ENCODE measurements around the gene ADAMTS17.

Gene ADAMTS17

DNA sequence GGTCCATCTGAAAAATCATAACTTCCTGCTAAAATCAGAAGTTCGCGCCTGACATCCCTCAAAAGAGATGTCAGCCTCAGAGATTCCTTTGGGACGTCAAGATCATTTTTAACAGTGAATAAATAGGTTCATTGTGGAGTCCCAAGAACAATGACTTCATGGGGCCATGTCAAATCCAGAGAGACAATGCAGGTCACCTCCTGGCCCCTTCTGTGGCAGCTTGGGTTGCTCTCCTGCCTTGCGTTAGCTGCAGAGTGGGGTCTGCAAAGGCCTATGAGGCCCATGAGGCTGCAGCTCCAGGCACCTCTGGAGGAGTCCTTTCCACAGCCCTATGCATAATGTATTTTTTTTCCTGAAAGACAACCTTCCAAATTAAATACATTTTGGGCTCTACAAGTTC, 282.3 kb downstream of the ADAMTS17 start:
- DNase-seq (ENCODE audit: low read depth, low spot score) = no peak
- H3K27ac ChIP-seq = no peak overlapping the region

DNA sequence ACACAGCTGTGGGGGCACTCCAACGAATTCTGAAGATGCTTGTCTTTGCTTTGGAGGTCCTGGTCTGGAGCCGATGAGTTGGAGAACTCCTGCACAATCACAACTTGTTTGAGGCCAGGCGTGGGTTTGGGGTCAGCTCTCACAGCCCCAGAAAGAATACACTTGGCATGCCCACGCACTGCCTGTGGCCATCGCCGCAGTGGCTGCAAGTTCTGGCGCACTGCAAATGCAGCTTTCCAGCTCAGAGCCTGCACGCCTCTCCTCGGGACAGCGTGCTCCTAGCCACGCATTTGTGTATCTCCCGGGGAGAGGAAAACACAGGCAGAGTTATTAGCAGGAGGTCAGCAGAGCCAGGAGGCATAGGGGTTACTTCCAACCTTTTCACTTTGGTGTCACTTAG, 282.7 kb downstream of the ADAMTS17 start:
- H3K27ac ChIP-seq = no peak overlapping the region
- DNase-seq (ENCODE audit: low read depth, low spot score) = no peak

DNA sequence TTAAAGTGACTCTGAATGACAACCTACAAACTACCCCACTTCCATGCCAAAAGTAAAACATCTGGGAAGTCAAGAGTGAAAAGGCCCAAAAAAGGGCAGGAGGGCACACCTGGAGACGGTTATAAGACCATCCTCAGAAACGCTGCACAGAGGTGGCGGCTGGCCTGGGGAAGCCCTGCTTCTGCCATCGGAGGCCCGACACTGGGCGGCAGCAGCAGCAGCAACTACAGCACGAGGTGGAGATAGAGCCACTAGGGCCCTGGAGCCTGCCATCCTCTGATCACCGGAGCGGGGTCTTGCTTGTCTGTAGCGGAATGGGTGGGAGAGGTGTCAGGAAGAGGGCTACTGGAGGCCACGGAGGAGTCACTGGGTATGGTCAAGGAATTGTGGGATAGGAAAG, 283.3 kb downstream of the ADAMTS17 start:
- H3K27ac ChIP-seq = no peak overlapping the region

DNA sequence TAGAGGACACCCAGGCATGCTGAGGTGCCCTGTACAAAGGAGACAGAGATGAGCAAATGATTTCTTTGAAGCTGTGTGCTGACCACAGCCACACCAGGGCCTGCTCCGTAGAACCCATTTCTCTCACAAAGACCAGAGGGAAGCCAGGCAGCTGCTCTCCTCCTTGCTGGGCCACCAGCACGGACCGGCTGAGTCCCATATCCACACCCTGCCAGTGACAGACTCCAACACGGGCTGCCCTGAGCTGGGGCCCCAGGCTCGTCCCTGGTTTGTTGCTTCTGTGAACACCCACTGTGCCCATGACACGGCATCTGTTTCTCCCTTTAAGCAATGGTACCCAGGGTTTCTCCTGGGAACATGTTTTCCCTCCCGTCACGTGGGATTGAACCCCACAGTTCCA, 284.5 kb downstream of the ADAMTS17 start:
- no peak overlapping the region for H3K27ac ChIP-seq

More for the DNA sequence above, 283.3 kb downstream of the ADAMTS17 start:
- DNase-seq (ENCODE audit: low read depth, low spot score) = no peak

DNA sequence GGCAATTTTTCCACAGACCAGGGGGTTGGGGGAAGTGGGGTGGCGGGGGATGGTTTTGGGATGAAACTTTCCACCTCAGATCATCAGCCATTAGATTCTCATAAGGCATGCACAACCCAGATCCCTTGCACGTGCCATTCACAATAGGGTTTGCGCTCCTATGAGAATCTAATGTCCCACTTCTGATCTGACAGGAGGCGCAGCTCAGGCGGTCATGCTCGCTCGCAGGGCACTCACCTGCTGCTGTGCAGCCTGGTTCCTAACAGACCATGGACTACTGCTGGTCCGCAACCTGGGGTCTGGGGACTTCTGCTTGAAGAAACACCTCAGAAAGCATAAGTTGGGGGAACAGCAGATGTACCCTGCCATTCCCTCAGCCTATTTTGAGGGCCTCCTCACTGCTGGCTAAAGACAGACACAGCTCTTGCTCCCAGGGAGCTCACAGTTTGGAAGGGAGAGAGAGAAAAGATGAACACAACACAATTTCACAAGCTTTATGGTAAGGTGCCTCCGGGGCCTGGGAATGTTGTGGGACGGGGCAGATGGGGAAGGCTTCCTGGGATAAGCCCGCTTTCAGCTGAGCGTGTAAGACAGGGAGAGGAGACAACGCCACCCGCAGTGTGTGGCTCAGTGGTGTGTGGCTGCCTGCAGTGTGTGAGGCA, 285.2 kb downstream of the ADAMTS17 start:
- H3K27ac ChIP-seq = no peak overlapping the region
- no peak for DNase-seq (ENCODE audit: low read depth, low spot score)

More for the DNA sequence above, 284.5 kb downstream of the ADAMTS17 start:
- DNase-seq (ENCODE audit: low read depth, low spot score) = no peak

DNA sequence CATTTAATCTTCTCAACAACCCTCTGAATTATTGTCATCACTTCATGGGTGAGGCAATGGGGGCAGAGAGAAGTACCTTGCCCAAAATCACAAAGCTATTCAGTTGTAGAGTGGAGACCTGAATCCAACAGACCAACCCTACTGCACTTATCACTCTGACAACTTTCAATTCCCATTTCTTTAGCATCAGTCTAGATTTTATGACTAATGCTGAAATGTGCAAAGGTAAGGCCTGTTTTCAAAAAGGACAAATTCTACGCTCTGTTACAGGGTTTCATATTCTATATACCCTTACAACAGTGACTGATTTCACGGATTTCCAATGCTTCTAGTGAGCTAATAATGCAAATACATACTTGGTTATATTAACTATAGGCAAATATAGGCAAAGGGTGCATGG, 286.0 kb downstream of the ADAMTS17 start:
- no peak overlapping the region for H3K27ac ChIP-seq
- no peak for DNase-seq (ENCODE audit: low read depth, low spot score)

DNA sequence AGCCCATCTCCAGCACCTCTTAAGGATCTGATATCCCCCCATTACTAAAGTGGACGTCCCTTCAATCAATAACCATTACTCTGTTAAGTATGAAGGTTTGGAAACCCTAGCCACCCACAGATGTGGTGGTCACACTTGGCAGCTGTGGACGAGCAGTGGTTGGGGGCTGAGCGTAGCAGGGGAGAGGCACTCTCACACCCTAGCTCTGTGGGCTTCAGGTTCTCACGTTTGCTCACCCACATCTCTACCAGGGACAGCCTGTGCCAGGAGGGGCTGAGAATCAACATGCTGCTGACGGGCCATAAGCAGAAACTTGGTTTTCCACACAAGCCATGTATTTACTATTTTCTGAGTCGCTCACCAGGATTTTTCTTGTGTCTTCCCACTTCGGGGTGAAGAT, 287.2 kb downstream of the ADAMTS17 start:
- H3K27ac ChIP-seq = no peak overlapping the region
- no peak for DNase-seq (ENCODE audit: low read depth, low spot score)

DNA sequence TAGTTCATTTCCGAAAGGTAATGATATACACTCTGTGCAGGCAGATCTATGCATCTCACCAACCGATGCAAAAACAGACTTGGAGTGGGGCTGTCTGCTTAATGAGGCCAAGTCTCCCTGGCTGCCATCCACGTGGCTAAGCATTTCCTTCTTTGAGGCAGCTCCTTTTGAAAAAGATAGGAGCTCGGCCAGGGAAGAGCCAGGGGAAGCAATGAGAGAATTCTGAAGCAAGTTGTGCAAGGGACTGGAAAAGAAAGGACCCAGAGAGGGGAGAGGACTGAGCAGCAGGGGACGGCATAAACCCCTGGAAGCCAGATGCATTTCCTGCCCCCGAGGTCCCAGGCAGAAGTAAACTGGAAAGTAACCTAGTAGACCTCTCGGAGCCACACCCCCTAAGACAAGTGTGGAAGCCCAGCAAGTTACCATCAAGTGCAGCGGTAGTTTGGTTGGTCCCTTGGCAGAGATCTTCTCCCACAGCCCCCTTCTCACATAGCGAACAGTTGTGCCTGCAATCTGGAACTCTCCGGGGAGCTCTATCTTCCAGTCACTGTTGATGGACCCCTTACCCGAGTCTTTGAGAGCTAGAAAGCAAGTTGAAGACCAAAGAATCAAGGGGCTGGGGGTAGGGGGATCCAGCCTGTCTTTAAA, 288.2 kb downstream of the ADAMTS17 start:
- H3K27ac ChIP-seq = no peak overlapping the region
- no peak for DNase-seq (ENCODE audit: low read depth, low spot score)

DNA sequence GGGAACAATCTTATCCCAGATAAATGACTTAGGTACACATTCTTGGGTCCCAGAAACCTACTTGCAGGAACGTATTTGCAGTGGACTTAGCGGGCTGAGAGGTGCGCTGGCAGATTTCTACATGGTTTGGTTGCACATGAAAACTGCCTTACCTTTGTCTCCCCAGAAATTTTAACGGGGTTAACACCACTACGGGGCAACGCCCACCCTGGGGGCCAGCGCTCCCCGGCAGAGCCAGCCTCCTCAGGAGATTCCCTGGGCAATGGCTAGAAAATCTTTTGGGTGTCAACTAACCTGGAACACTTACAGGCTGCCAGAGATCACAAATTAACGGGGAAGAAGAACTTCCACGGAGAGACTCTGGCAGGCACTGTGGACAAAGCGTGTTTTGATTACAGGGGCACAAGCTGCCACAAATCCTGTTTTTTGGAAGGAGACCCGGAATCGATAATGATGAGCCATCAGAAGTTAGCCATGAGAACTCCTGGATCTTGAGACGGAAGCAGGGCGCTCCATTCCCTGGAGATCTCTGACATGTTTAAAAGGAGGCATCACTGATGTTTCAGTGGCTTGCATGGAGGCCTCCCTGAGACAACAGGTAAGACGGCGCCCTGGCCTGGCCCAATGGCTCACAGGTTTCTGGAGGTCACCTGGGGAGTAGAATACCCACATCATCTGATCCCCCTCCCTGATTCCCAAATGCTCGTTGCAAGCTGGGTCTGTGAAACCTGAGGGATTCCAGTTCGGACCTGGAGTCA, 288.9 kb downstream of the ADAMTS17 start:
- no peak overlapping the region for H3K27ac ChIP-seq
- DNase-seq (ENCODE audit: low read depth, low spot score) = no peak

DNA sequence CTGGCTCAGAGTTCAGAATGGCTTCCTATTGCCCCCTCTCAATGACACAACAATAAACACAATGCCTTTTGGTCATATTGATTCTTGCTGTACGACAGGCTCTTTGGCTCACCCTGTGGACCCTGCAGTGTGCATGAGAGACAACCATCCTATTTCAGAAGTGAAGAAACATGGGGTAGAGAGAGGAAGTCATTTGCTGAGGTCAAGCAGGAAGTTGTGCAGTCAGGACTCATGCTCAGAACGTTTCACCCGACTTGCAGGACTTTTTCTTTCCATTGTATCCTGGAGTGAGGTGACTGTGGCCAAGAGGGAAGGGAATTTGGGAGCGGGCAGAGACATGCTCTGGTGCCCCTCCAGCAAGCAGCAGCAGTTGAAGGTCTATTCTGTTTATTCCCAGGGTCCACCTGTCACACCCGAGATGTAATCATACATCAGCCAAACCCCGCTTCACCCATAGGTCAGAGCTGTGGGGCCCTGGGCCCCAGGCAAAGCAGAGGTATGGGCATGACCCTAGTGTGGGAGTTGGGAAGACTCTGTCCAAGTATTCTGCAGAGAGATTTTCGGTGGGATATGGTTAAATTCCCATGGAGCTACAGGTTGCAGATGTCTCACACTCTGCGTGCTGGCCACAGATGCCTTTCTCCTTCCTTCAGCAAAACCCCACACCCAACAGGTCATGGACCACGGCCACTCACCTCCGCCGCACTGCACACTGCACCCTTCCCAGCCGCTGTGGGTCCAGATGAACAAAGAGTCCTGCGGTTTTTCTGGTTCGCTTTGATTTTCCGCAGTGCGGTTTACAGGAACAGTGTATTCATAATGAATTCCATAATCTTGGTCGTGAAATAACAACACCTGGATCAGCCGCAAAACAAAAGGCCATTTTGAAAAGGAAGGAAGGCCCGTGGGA, 290.6 kb downstream of the ADAMTS17 start:
- no peak overlapping the region for H3K27ac ChIP-seq
- DNase-seq (ENCODE audit: low read depth, low spot score) = no peak

DNA sequence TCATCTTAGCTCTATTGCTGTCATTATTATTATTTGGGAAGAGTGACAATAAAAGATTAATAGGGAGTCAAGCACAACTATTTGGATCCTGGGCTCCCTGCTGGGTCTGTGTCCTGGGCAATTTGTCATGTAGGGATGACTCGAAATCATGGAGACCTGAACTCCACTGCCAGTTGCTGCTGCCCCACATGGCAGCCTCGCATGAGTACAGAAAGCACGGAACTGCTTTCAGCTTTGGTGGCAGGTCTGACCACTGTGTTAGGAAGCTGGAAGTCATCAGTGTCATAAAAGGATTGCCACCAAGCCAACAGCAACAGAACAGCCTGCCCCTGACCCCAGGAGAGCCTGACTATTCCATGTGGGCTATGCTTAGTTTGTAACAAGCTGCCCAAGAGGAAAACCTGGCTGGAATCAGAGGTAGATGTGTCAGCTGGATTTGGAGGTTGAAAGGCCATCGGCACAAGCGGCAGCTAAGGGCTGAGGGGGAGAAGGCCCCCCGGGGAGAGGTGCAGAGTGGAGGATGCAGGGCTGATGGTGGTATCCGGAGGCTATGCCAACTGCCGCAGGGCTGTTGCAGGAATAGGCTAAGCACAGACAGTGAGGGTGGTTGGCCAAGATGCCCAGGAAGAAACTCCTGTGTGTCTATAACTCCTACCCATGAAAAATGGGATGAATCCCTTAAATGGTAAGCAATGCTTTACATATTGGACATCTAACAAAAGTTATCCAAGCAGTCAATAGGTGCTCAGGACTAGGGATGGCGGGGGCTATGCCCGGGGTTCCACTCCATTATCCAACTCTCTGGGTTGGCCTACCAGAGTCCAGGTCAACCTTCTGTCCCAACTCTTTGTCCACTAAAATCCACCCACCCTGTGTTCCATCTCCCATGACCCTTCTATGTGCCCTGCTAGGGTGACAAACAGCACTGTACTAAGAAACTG, 291.6 kb downstream of the ADAMTS17 start:
- DNase-seq (ENCODE audit: low read depth, low spot score) = no peak
- H3K27ac ChIP-seq = no peak overlapping the region

DNA sequence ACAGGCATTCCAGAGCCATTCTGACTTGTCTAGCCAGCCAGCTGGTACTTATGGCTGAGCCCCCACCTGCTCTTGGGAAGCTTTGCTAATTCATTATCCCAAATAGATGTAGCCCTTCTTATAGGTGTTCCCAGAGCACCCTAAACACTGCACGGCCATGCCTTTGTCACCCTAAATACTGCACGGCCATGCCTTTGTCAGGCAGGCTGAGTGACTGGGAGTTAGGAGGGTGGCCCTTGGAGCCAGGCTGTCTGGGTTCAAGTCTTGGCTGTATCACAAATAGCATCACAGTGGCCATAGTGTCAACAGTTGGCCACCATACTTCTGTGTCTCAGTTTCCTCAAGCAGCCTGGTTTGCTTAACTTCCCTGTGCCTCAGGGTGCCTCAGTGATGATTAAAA, 292.3 kb downstream of the ADAMTS17 start:
- H3K27ac ChIP-seq = no peak overlapping the region
- DNase-seq (ENCODE audit: low read depth, low spot score) = no peak

DNA sequence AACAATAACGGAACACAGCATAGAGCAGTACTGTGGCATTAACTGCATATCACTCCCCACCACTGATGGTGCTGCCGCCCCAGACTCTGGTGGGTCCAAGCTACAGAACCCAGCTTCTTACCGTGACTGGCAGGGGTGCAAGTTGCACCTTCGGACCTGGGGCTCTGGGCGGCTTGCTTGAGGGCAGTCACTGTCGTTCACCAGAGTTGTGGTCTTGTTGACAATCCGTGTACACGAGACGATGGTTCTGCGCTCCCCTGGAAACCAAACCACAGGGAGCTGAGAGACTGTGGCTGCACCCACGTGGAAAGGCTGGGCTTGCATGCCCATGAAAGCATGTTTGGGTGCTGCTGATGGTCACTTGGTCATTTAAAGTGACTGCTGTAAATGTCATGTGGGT, 293.0 kb downstream of the ADAMTS17 start:
- no peak for DNase-seq (ENCODE audit: low read depth, low spot score)
- no peak overlapping the region for H3K27ac ChIP-seq

DNA sequence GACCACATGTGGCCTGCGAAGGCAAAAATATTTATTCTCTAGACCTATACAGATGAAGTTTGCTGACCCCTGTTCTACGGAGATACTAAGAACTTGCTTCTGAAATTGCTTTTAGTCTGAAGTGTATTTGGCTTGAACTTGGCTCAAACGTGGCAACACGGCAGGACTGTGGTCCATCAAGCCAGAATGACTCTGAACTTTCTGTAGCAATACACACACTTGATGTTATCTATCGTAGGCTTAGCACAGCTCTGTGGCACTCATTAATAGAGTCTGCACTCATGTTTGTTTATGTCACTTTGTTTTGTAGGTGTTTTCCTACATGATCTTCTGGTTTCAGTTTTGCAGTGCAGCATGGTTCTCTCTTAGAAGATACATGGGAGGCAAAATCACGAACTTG, 298.1 kb downstream of the ADAMTS17 start:
- DNase-seq (ENCODE audit: low read depth, low spot score) = no peak
- H3K27ac ChIP-seq = peak overlapping the region; percentile 66

DNA sequence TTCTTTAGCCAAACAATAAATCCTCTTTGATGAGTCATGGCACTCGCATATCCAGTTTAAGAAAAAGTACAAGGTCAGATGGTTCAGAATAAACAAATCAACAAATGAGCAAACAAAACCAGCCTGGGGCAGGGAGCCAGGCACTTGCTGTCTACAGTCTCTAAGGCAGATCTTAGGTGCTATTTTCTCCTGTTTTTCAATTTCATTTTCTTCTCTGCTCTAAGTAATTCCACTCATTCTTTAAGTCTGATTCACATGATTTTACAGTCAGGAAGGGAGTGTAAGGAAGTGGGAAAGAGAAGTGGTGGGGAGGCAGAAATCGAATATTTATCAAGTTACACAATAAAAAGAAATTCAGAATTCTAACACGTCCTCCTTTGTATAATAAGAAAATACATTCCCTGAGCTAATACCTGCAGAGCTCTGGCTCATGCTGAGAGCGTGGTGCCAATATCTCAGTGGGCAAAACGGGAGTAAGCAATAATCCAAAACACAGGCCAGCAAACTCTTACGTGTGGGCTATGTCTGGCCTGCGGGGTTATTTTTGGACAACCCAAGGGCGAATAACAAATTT, 298.6 kb downstream of the ADAMTS17 start:
- peak; percentile 44 for DNase-seq (ENCODE audit: low read depth, low spot score)
- H3K27ac ChIP-seq = peak overlapping the region; percentile 66

DNA sequence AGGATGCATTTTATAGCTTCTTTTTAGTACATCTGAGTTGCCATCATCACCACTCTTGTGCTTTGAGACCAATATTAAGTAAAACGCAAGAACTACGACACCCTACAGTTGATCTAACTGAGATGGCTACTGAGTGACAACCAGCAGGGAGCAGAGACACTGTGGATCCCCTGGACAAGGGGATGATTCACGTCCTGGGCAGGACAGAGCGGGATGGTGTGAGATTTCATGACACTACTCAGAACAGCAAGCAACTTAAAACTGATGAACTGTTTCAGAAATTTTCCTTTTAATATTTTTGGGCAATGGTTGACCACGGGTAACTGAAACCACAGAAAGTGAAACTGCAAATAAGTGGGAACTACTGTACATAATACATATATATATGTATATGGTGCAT, 299.2 kb downstream of the ADAMTS17 start:
- H3K27ac ChIP-seq = peak overlapping the region; percentile 66
- no peak for DNase-seq (ENCODE audit: low read depth, low spot score)

DNA sequence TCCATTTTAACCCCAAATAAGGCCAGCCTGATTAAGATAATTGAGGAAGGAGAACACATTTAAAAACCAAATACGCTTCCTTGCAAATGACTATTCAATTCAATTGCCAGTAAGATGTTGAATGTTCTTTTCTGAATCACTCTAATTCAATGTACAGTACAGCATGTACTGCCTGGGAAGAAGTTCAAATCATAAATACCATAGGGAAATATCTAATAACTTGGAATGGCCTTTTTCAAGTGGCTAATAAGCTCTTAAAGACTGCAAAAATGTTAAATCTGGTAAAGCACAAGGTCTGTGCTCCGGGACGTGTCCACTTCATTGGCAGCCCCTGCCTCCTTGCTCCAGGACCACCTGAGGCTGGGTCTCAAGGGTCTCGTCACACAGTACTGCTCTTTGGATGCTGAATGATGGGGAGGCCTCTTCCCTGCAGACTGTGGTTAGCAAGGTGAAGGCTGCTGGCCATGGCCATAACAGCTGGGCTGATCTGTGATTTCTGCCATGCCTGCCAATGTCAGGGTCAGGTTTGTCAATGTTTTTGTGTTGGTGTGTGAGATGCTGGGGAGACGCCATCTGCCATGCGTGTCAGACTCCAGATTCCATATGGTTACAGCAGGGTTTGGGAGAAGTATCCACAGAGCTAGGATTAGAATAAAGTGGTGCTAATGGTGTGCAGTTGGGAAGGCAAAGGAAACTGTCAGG, 300.5 kb downstream of the ADAMTS17 start:
- DNase-seq (ENCODE audit: low read depth, low spot score) = no peak
- no peak overlapping the region for H3K27ac ChIP-seq

DNA sequence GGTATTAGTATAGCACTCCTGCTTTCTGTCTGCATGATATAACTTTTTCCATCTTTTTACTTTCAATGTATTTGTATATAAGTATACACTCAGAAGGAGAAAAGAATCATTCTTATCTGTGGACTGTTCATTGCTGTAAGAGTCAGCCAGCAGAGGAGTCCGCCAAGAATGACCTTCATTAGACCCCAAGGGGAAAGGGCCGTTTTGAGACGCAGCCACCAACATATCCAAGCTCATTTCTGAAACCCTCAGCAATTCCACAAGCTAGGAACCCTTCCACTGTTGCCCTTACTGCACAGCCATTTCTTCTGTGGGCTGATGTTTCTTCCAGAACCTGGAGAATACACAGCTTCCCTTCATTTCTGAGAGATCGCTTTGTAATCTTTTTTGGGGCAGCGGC, 301.8 kb downstream of the ADAMTS17 start:
- no peak for DNase-seq (ENCODE audit: low read depth, low spot score)
- H3K27ac ChIP-seq = no peak overlapping the region

All from epithelial cell of prostate (primary cell).